Measurements from ENCODE around the gene URM1.

Gene URM1

GRCh38 chr9:128385496-128386460, 14.6 kb downstream of the URM1 start:
- DNase-seq (ENCODE audit: low spot score): no peak

- DNase-seq (ENCODE audit: low spot score): no peak
These were observed 17.0 kb downstream of the URM1 start for GRCh38 chr9:128388150-128388549.

GRCh38 chr9:128389395-128390149, 18.4 kb downstream of the URM1 start:
- DNase-seq (ENCODE audit: low spot score): peak; percentile 35

- DNase-seq (ENCODE audit: low spot score): no peak
These were observed 19.1 kb downstream of the URM1 start for GRCh38 chr9:128390150-128390812.

- peak; percentile 85 for DNase-seq (ENCODE audit: low spot score)
These were observed 19.9 kb downstream of the URM1 start for GRCh38 chr9:128390813-128391711.

- DNase-seq (ENCODE audit: low spot score): no peak
These were observed 20.8 kb downstream of the URM1 start for GRCh38 chr9:128391956-128392301.

GRCh38 chr9:128392302-128393144, 21.3 kb downstream of the URM1 start:
- DNase-seq (ENCODE audit: low spot score): no peak

- DNase-seq (ENCODE audit: low spot score): peak; percentile 93
These were observed 22.1 kb downstream of the URM1 start for GRCh38 chr9:128393145-128393775.

- DNase-seq (ENCODE audit: low spot score): peak; percentile 25
These were observed 22.8 kb downstream of the URM1 start for GRCh38 chr9:128393970-128394369.

GRCh38 chr9:128394379-128395168, 23.4 kb downstream of the URM1 start:
- peak; percentile 74 for DNase-seq (ENCODE audit: low spot score)

- DNase-seq (ENCODE audit: low spot score): peak; percentile 56
These were observed 25.9 kb downstream of the URM1 start for GRCh38 chr9:128396970-128397613.

- no peak for DNase-seq (ENCODE audit: low spot score)
These were observed 26.7 kb downstream of the URM1 start for GRCh38 chr9:128397831-128398230.

GRCh38 chr9:128399861-128400260, 28.7 kb downstream of the URM1 start:
- no peak for DNase-seq (ENCODE audit: low spot score)

GRCh38 chr9:128404560-128404959, 33.4 kb downstream of the URM1 start:
- no peak for DNase-seq (ENCODE audit: low spot score)

- DNase-seq (ENCODE audit: low spot score): peak; percentile 64
These were observed 34.1 kb downstream of the URM1 start for GRCh38 chr9:128405077-128405779.

- no peak for DNase-seq (ENCODE audit: low spot score)
These were observed 34.6 kb downstream of the URM1 start for GRCh38 chr9:128405780-128406171.

- DNase-seq (ENCODE audit: low spot score): no peak
These were observed 35.7 kb downstream of the URM1 start for GRCh38 chr9:128406848-128407391.

GRCh38 chr9:128408963-128409431, 37.8 kb downstream of the URM1 start:
- DNase-seq (ENCODE audit: low spot score): peak; percentile 92

All from Ammon's horn (tissue), 1 donor.